HL-60/S4 treated with phorbol 12-myristate 13-acetate at 8.2 ng/mL for 4 days and 3 days (cell line): ENCODE results near the gene ACTG2.

Source experiments
- in situ Hi-C: fragments of 300-500 bp; cut with MboI; formaldehyde crosslinking; loops from 2 replicates; pipeline ENCODE4 v1.15.0; 2022; ENCODE audit warnings: low sequenced_read_pairs

Gene ACTG2

GRCh38 chr2:73911548-73912208 is 18.9 kb downstream of the ACTG2 start:
- in situ Hi-C loops, result no loop called here

- in situ Hi-C loops, result no loop called here
Measured at GRCh38 chr2:73913414-73914054, 20.7 kb downstream of the ACTG2 start.

- in situ Hi-C loops, result no loop called here
Measured at GRCh38 chr2:73914667-73915066, 21.9 kb downstream of the ACTG2 start.

- in situ Hi-C loops, result no loop called here
Measured at GRCh38 chr2:73915437-73915993, 22.7 kb downstream of the ACTG2 start.

GRCh38 chr2:73916666-73917065 is 23.9 kb downstream of the ACTG2 start:
- in situ Hi-C loops, result no loop called here

GRCh38 chr2:73917296-73917695 is 24.5 kb downstream of the ACTG2 start:
- in situ Hi-C loops, result no loop called here

GRCh38 chr2:73917696-73918207 is 24.9 kb downstream of the ACTG2 start:
- in situ Hi-C loops, result no loop called here

- in situ Hi-C loops, result no loop called here
Measured at GRCh38 chr2:73918856-73919255, 26.0 kb downstream of the ACTG2 start.

GRCh38 chr2:73919596-73920228 is 26.9 kb downstream of the ACTG2 start:
- in situ Hi-C loops, result no loop called here

- in situ Hi-C loops, result no loop called here
Measured at GRCh38 chr2:73920577-73921545, 28.1 kb downstream of the ACTG2 start.

- in situ Hi-C loops, result no loop called here
Measured at GRCh38 chr2:73921581-73921980, 28.8 kb downstream of the ACTG2 start.

GRCh38 chr2:73922681-73923080 is 29.9 kb downstream of the ACTG2 start:
- in situ Hi-C loops, result no loop called here

GRCh38 chr2:73925033-73925704 is 32.4 kb downstream of the ACTG2 start:
- in situ Hi-C loops, result no loop called here

- in situ Hi-C loops, result no loop called here
Measured at GRCh38 chr2:73925853-73926492, 33.2 kb downstream of the ACTG2 start.

GRCh38 chr2:73926493-73927327 is 33.9 kb downstream of the ACTG2 start, which contains the start of gene DGUOK:
Gene DGUOK (plus strand): TSS chr2:73926880. CDS start chr2:73926911, 31 bp downstream.
- in situ Hi-C loops, result no loop called here

GRCh38 chr2:73927344-73927743 is 34.5 kb downstream of the ACTG2 start:
- in situ Hi-C loops, result no loop called here

- in situ Hi-C loops, result no loop called here
Measured at GRCh38 chr2:73928963-73929347, 36.1 kb downstream of the ACTG2 start.

- in situ Hi-C loops, result no loop called here
Measured at GRCh38 chr2:73930386-73930785, 37.6 kb downstream of the ACTG2 start.
